Adrenal gland (tissue), 5 donors: Measurements from ENCODE around the gene FAM13B.

Experiments
- CTCF ChIP-seq, 6 experiments: fragments of 450-650 bp in 4 of 6; fragments of 200-600 bp in 2 of 6; sonication (generic) in 1 of 6; IDR thresholded peaks; 1 replicate in 5 of 6; 2 replicates in 1 of 6; pipeline versions ENCODE4 v1.5.1 to v1.8.0; 2016 to 2021; ENCODE audit warnings: antibody characterized with exemption in 6 of 6, mild to moderate bottlenecking in 2 of 6, moderate library complexity in 1 of 6
- POLR2A ChIP-seq, 2 donors: fragments of 450-650 bp; IDR thresholded peaks; one replicate each; pipeline ENCODE4 v1.6.1; 2017; ENCODE audit warnings: antibody characterized with exemption in 2 of 2, mild to moderate bottlenecking in 2 of 2, moderate library complexity in 1 of 2
- donor health status: DM: no; HTN: no; CAD: no.

- no peak for TF ChIP-seq CTCF (IDR thresholded peaks at IDR 0.05)
- TF ChIP-seq POLR2A (IDR thresholded peaks at IDR 0.05): no peak
These were observed 14.0 kb downstream of the FAM13B start for GRCh38 chr5:138018849-138019248.
